Spleen (tissue), 7 donors: Measurements from ENCODE around the gene IL17F.
"Not testable (repeated sequence)": the region's sequence is repeated elsewhere in the genome, so short reads cannot be mapped to it uniquely, and the experiment has no call there.

Experiments used
- CTCF ChIP-seq, 11 experiments: fragments of 200-600 bp in 7 of 11; fragments of 450-650 bp in 4 of 11; sonication (generic) in 4 of 11; IDR thresholded peaks in 8 of 11; conservative IDR thresholded peaks in 3 of 11; 1 replicate in 7 of 11; 2 replicates in 4 of 11; pipeline versions ENCODE4 v1.4.0 to v1.8.0; 2016 to 2021; ENCODE audit warnings: antibody characterized with exemption in 11 of 11, inconsistent platforms in 4 of 11, mild to moderate bottlenecking in 1 of 11
- POLR2A ChIP-seq, 3 donors: fragments of 450-650 bp; IDR thresholded peaks; one replicate each; pipeline ENCODE4 v1.5.1; 2017; ENCODE audit warnings: antibody characterized with exemption in 3 of 3, mild to moderate bottlenecking in 1 of 3
- POLR2AphosphoS5 ChIP-seq, 3 donors: sonication (generic); formaldehyde crosslinking; IDR thresholded peaks; one replicate each; pipeline ENCODE4 v1.5.1; 2017; ENCODE audit warnings: antibody characterized with exemption in 3 of 3
- donor health status: DM: no; HTN: no; CAD: no; lungs with moderate emphysema.
- donor health status: DM: no; HTN: no; CAD: no.
- donor health status: DM: no; HTN: no; CAD: no.

GRCh38 chr6:52200088-52200487, 44.2 kb downstream of the IL17F start:
- TF ChIP-seq CTCF (IDR thresholded peaks at IDR 0.05 in 8 of 11, conservative IDR thresholded peaks at IDR 0.05 in 3 of 11); POLR2A (IDR thresholded peaks at IDR 0.05); POLR2AphosphoS5 (IDR thresholded peaks at IDR 0.05): not testable (repeated sequence)
